GM23248 (cell line): Measurements from ENCODE around the gene GSG1L. TPM values are rescaled to one million over a fixed set of nuclear protein-coding genes. Genes with fewer than 3 reads are reported as not detected.

Experiments
- DNase-seq: peaks from one replicate; pipeline ENCODE4 v3.0.0-alpha.2; 2015
- H2AFZ ChIP-seq: fragments of 200-600 bp; sonication (generic); 2 replicates; pipeline ENCODE4 v1.6.1; 2016; ENCODE audit warnings: antibody characterized with exemption
- H3F3A ChIP-seq: fragments of 200-600 bp; sonication (generic); 2 replicates; pipeline ENCODE4 v1.6.1; 2016; ENCODE audit warnings: mild to moderate bottlenecking, antibody characterized with exemption, mixed run types; ENCODE audit not compliant: insufficient read depth
- H3K27ac ChIP-seq: fragments of 200-600 bp; sonication (generic); 2 replicates; pipeline ENCODE4 v1.5.1; 2016; ENCODE audit warnings: mild to moderate bottlenecking
- H3K27me3 ChIP-seq: fragments of 200-600 bp; sonication (generic); replicated peaks from 2 replicates; pipeline ENCODE4 v1.6.1; 2016; ENCODE audit warnings: mild to moderate bottlenecking; ENCODE audit not compliant: insufficient read depth
- H3K36me3 ChIP-seq: fragments of 200-600 bp; sonication (generic); 2 replicates; pipeline ENCODE4 v1.6.1; 2016; ENCODE audit warnings: low read depth, mild to moderate bottlenecking
- H3K4me1 ChIP-seq: fragments of 200-600 bp; sonication (generic); 2 replicates; pipeline ENCODE4 v1.6.1; 2016; ENCODE audit warnings: mild to moderate bottlenecking; ENCODE audit not compliant: insufficient read depth
- H3K4me2 ChIP-seq: fragments of 200-600 bp; sonication (generic); one replicate; pipeline ENCODE4 v1.6.1; 2016; ENCODE audit warnings: mild to moderate bottlenecking; ENCODE audit not compliant: unreplicated experiment
- H3K4me3 ChIP-seq: fragments of 200-600 bp; sonication (generic); 2 replicates; pipeline ENCODE4 v1.5.1; 2016; ENCODE audit warnings: mild to moderate bottlenecking
- H3K79me2 ChIP-seq: fragments of 200-600 bp; sonication (generic); 2 replicates; pipeline ENCODE4 v1.6.1; 2016; ENCODE audit warnings: mild to moderate bottlenecking; ENCODE audit not compliant: insufficient read depth
- H3K9ac ChIP-seq: fragments of 200-600 bp; sonication (generic); 2 replicates; pipeline ENCODE4 v1.6.1; 2016; ENCODE audit warnings: mild to moderate bottlenecking
- H3K9me2 ChIP-seq: fragments of 200-600 bp; sonication (generic); 2 replicates; pipeline ENCODE4 v1.6.1; 2016; ENCODE audit warnings: mixed run types, mild to moderate bottlenecking, moderate library complexity; ENCODE audit not compliant: insufficient read depth
- H3K9me3 ChIP-seq: fragments of 200-600 bp; sonication (generic); one replicate; pipeline ENCODE4 v1.6.1; 2017; ENCODE audit warnings: low read depth
- H4K20me1 ChIP-seq: fragments of 200-600 bp; sonication (generic); 2 replicates; pipeline ENCODE4 v1.6.0; 2016; ENCODE audit not compliant: insufficient read depth
- EZH2 ChIP-seq: fragments of 200-600 bp; sonication (generic); IDR thresholded peaks from 2 replicates; pipeline ENCODE4 v1.6.1; 2018; ENCODE audit warnings: antibody characterized with exemption, mild to moderate bottlenecking; ENCODE audit not compliant: insufficient read depth, poor library complexity, severe bottlenecking
- EZH2phosphoT487 ChIP-seq: fragments of 200-600 bp; sonication (generic); IDR thresholded peaks from 2 replicates; pipeline ENCODE4 v1.6.1; 2018; ENCODE audit warnings: antibody characterized with exemption, moderate library complexity, mild to moderate bottlenecking, low read depth; ENCODE audit not compliant: insufficient read depth
- WGBS, 2 experiments: methylation state at CpG; one replicate each; pipeline ENCODE4 v1.1.6; 2015 to 2017; ENCODE audit warnings: low lambda C conversion rate in 2 of 2, low coverage in 1 of 2; ENCODE audit errors: missing lambda C conversion rate in 2 of 2; 5-methylcytosine and 5-hydroxymethylcytosine counted together
- in situ Hi-C: fragments of 300-500 bp; cut with MboI; formaldehyde crosslinking; loops from 2 replicates; pipeline ENCODE4 v1.15.0; 2020
- polyA plus RNA-seq: library from polyadenylated mRNA; unstranded; fragments of >200 nt; fragmentation: Nextera tagmentation; extraction: Ambion mirVana; gene quantifications from 2 replicates; pipeline ENCODE4 v1.2.1, GENCODE V29; 2016
- total RNA-seq: library from RNA; depleted of rRNA; stranded (reverse); fragments of >200 nt; shearing (Covaris generic); gene quantifications from 2 replicates; pipeline ENCODE4 v1.2.3, GENCODE V29; 2014

The GSG1L gene
- total and polyA plus RNA-seq, 2 experiments from 2014 or later: not detected

DNA sequence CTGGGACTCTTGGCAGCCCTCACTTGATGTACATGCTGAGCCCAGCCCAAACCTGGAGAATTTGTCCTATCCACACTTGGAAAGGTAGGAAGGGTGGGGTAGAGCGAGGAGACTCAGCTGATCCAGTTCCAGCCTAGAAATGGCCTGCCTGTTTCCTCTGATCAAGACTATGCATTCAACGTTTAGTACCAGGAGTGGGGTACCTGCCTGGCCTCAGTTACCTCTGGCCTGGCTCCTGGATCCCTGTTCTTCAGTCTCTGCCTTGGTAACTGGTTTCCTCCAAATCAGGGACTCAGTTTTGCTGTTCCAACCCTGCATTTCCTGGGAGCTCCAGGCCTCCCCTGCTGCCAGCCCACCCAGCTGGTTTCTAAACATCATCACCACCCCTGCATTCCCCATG, 233.5 kb downstream of the GSG1L start:
- Histone ChIP-seq H3K4me1 (no peaks in the 10 kb centered on the region), H2AFZ (no peak overlapping the region), H4K20me1 (no peaks in the 10 kb centered on the region), H3K9ac (no peak overlapping the region), H3K4me2 (no peak overlapping the region), H3K36me3 (no peaks in the 10 kb centered on the region), H3F3A (no peaks in the 10 kb centered on the region), H3K27ac (no peak overlapping the region), H3K27me3 (peaks cover 10% of the 10 kb centered on the region; the same call in 1 of the 2 replicates), H3K9me3 (no peaks in the 10 kb centered on the region), H3K79me2 (no peaks in the 10 kb centered on the region), H3K4me3 (no peak overlapping the region), H3K9me2 (no peaks in the 10 kb centered on the region)
- WGBS, 2 experiments: 14 to 19% methylated on average over 2 of the region's 2 CpGs
- in situ Hi-C loops: no loop called here
- TF ChIP-seq EZH2phosphoT487: no peak
- no peak for TF ChIP-seq EZH2
- no peak for DNase-seq

DNA sequence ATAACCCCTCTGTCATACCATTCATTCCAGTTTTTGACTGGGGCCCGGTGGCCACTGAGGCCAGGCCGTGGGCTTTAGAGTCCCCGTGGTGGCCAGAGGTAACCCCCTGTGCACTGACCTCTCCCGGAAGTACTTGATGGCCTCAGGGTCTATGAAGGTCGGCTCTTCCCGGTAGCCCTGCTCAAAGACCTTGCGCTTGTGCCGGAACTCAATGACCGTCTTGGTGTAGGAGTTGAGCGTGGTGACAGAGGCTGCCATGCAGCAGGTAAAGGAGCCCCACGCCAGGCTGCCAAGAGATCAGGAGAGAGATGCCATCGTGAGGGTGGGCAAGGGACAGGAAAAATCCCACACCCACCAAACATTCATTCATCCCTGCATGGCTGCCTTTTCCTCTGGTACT, 234.8 kb downstream of the GSG1L start:
- no peak for DNase-seq
- H3K9me2 ChIP-seq: no peaks in the 10 kb centered on the region
- H3K36me3 ChIP-seq: no peaks in the 10 kb centered on the region
- no peaks in the 10 kb centered on the region for H4K20me1 ChIP-seq
- 38 to 47% methylated on average over 12 of the region's 12 CpGs for WGBS, 2 experiments
- no peak overlapping the region for H2AFZ ChIP-seq
- no peak overlapping the region for H3K4me3 ChIP-seq
- H3K9me3 ChIP-seq: no peaks in the 10 kb centered on the region
- no peaks in the 10 kb centered on the region for H3K4me1 ChIP-seq
- in situ Hi-C loops: no loop called here
- no peaks in the 10 kb centered on the region; the same call in 1 of the 2 replicates for H3K27me3 ChIP-seq
- no peak overlapping the region for H3K4me2 ChIP-seq
- H3K9ac ChIP-seq: no peak overlapping the region
- no peaks in the 10 kb centered on the region for H3F3A ChIP-seq
- no peaks in the 10 kb centered on the region for H3K79me2 ChIP-seq
- TF ChIP-seq EZH2 (no peak), EZH2phosphoT487 (no peak)
- H3K27ac ChIP-seq: no peak overlapping the region

DNA sequence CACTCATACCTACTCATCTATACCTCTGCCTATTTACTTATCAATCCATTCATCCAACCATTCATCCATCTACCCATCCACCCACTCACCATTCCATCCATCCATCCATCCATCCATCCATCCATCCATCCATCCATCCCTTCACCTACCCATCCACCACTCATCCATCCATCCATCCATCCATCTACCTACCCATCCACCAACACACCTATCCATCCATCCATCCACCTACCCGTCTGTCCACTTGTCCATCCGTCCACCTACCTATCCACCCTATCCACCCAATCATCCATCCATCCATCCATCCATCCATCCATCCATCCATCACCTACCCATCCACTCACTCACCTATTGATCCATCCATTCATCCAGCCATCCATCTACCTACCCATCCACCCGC, 235.7 kb downstream of the GSG1L start:
- TF ChIP-seq EZH2: no peak
- no peak overlapping the region for H3K27ac ChIP-seq
- H3K9ac ChIP-seq: no peak overlapping the region
- no peak overlapping the region for H3K4me3 ChIP-seq
- in situ Hi-C loops: no loop called here
- H3F3A ChIP-seq: no peaks in the 10 kb centered on the region
- no peaks in the 10 kb centered on the region for H3K79me2 ChIP-seq
- no peaks in the 10 kb centered on the region for H4K20me1 ChIP-seq
- no peaks in the 10 kb centered on the region for H3K4me1 ChIP-seq
- no peaks in the 10 kb centered on the region for H3K9me2 ChIP-seq
- H3K9me3 ChIP-seq: no peaks in the 10 kb centered on the region
- H3K27me3 ChIP-seq: no peaks in the 10 kb centered on the region; the same call in 1 of the 2 replicates
- H3K36me3 ChIP-seq: no peaks in the 10 kb centered on the region
- 28 to 29% methylated on average over 3 of the region's 3 CpGs for WGBS, 2 experiments
- no peak for DNase-seq
- H3K4me2 ChIP-seq: no peak overlapping the region
- H2AFZ ChIP-seq: no peak overlapping the region

DNA sequence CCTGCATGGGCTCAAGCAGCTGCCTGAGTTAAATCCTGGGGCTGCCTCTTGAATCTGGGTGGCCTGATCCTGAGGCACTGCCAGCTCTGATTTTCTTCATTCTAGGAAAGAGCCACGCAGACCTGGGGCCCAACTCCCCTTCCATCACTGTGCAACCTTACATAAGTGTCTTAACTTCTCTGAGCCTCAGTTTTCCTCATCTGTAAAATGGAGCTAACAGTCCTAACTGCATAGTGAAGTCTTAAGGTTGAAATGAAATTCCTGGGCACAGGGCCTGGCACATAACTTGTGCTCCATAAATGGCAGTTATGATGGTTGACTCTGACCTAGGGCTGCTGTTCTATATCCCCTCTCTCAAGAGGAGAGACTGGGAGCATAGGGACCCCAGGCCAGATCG, 236.6 kb downstream of the GSG1L start:
- H3F3A ChIP-seq: no peaks in the 10 kb centered on the region
- H2AFZ ChIP-seq: no peak overlapping the region
- WGBS, 2 experiments: 18 to 33% methylated on average over 2 of the region's 2 CpGs
- no peaks in the 10 kb centered on the region for H3K9me2 ChIP-seq
- H3K9me3 ChIP-seq: no peaks in the 10 kb centered on the region
- no peak overlapping the region for H3K4me2 ChIP-seq
- no peaks in the 10 kb centered on the region for H3K4me1 ChIP-seq
- no peak for DNase-seq
- H3K27me3 ChIP-seq: no peaks in the 10 kb centered on the region; the same call in 1 of the 2 replicates
- no peaks in the 10 kb centered on the region for H3K36me3 ChIP-seq
- no peak for TF ChIP-seq EZH2
- TF ChIP-seq EZH2phosphoT487: no peak
- no peak overlapping the region for H3K9ac ChIP-seq
- H3K27ac ChIP-seq: no peak overlapping the region
- no peaks in the 10 kb centered on the region for H4K20me1 ChIP-seq
- in situ Hi-C loops: no loop called here
- H3K4me3 ChIP-seq: no peak overlapping the region
- no peaks in the 10 kb centered on the region for H3K79me2 ChIP-seq
